Hepatocyte (in vitro differentiated cells): ENCODE measurements around the gene PSMB10. TPM values are rescaled to one million over a fixed set of nuclear protein-coding genes. Genes with fewer than 3 reads are reported as not detected.

Experiments used
- DNase-seq: peaks from one replicate; pipeline ENCODE4 v3.0.0-alpha.2; 2016; ENCODE audit warnings: low spot score
- H2AFZ ChIP-seq: fragments of 200-600 bp; sonication (generic); 2 replicates; pipeline ENCODE4 v1.6.0; 2016; ENCODE audit warnings: antibody characterized with exemption, mild to moderate bottlenecking
- H3K27ac ChIP-seq: fragments of 200-600 bp; sonication (generic); 2 replicates; pipeline ENCODE4 v1.5.1; 2016; ENCODE audit warnings: mild to moderate bottlenecking
- H3K27me3 ChIP-seq: fragments of 200-600 bp; sonication (generic); 2 replicates; pipeline ENCODE4 v1.6.1; 2016
- H3K36me3 ChIP-seq: fragments of 200-600 bp; sonication (generic); replicated peaks from 2 replicates; pipeline ENCODE4 v1.5.1; 2016; ENCODE audit warnings: low read depth; ENCODE audit not compliant: insufficient read depth
- H3K4me1 ChIP-seq: fragments of 200-600 bp; sonication (generic); 2 replicates; pipeline ENCODE4 v1.5.1; 2016; ENCODE audit warnings: mild to moderate bottlenecking, moderate library complexity; ENCODE audit not compliant: insufficient read depth
- H3K4me2 ChIP-seq: fragments of 200-600 bp; sonication (generic); 2 replicates; pipeline ENCODE4 v1.6.0; 2016
- H3K4me3 ChIP-seq: fragments of 200-600 bp; sonication (generic); 2 replicates; pipeline ENCODE4 v1.5.1; 2016; ENCODE audit warnings: mild to moderate bottlenecking
- H3K79me2 ChIP-seq: fragments of 200-600 bp; sonication (generic); 2 replicates; pipeline ENCODE4 v1.6.0; 2017; ENCODE audit warnings: mild to moderate bottlenecking
- H3K9me2 ChIP-seq: fragments of 200-600 bp; sonication (generic); replicated peaks from 2 replicates; pipeline ENCODE4 v1.6.0; 2017; ENCODE audit warnings: mild to moderate bottlenecking; ENCODE audit not compliant: insufficient read depth
- H3K9me3 ChIP-seq: fragments of 200-600 bp; sonication (generic); 2 replicates; pipeline ENCODE4 v1.5.1; 2016; ENCODE audit warnings: low read depth, mild to moderate bottlenecking
- H4K20me1 ChIP-seq: fragments of 200-600 bp; sonication (generic); 2 replicates; pipeline ENCODE4 v1.6.0; 2016; ENCODE audit warnings: mild to moderate bottlenecking; ENCODE audit not compliant: insufficient read depth, poor library complexity, severe bottlenecking
- CTCF ChIP-seq: fragments of 200-600 bp; sonication (generic); IDR thresholded peaks from 2 replicates; pipeline ENCODE4 v1.5.1; 2016; ENCODE audit warnings: antibody characterized with exemption, mild to moderate bottlenecking; ENCODE audit not compliant: poor library complexity
- EZH2 ChIP-seq: fragments of 200-600 bp; sonication (generic); IDR thresholded peaks from 2 replicates; pipeline ENCODE4 v1.6.1; 2016; ENCODE audit warnings: antibody characterized with exemption, mild to moderate bottlenecking, borderline replicate concordance
- EZH2phosphoT487 ChIP-seq: fragments of 200-600 bp; sonication (generic); IDR thresholded peaks from one replicate; pipeline ENCODE4 v1.6.1; 2018; ENCODE audit warnings: antibody characterized with exemption, mild to moderate bottlenecking, low read depth, moderate library complexity; ENCODE audit not compliant: unreplicated experiment, severe bottlenecking
- WGBS: methylation state at CpG from one replicate; pipeline ENCODE4 v1.1.6; 2016; ENCODE audit warnings: low lambda C conversion rate; ENCODE audit errors: missing lambda C conversion rate; 5-methylcytosine and 5-hydroxymethylcytosine counted together
- polyA plus RNA-seq: library from polyadenylated mRNA; unstranded; fragments of >200 nt; fragmentation: Nextera tagmentation; extraction: Ambion mirVana; gene quantifications from 2 replicates; pipeline ENCODE4 v1.2.1, GENCODE V29; 2016
- total RNA-seq: library from RNA; depleted of rRNA; stranded (reverse); fragments of >200 nt; gene quantifications from 2 replicates; pipeline ENCODE4 v1.2.3, GENCODE V29; 2014

The PSMB10 gene
- total and polyA plus RNA-seq, 2 experiments from 2014 or later, result 13.7 to 48.7 TPM

GRCh38 chr16:67950335-67950843, 13.7 kb upstream of the PSMB10 start:
- Histone ChIP-seq H3K36me3 (no peaks in the 10 kb centered on the region), H3K79me2 (no peaks in the 10 kb centered on the region), H3K4me3 (no peak overlapping the region), H4K20me1 (no peaks in the 10 kb centered on the region), H3K4me1 (no peaks in the 10 kb centered on the region), H3K4me2 (no peak overlapping the region), H3K9me2 (no peaks in the 10 kb centered on the region), H2AFZ (no peak overlapping the region), H3K27me3 (no peaks in the 10 kb centered on the region), H3K9me3 (no peaks in the 10 kb centered on the region), H3K27ac (no peak overlapping the region)
- TF ChIP-seq EZH2, result no peak
- no peak for TF ChIP-seq CTCF
- no peak for TF ChIP-seq EZH2phosphoT487
- DNase-seq, result no peak
- WGBS, result 97% methylated on average over 16 of the region's 16 CpGs

- no peak for TF ChIP-seq EZH2phosphoT487
- Histone ChIP-seq H3K27ac (no peak overlapping the region), H3K4me2 (no peak overlapping the region), H3K9me2 (no peaks in the 10 kb centered on the region), H3K79me2 (no peaks in the 10 kb centered on the region), H3K36me3 (no peaks in the 10 kb centered on the region), H3K9me3 (no peaks in the 10 kb centered on the region), H2AFZ (no peak overlapping the region), H3K4me1 (no peaks in the 10 kb centered on the region), H3K27me3 (no peaks in the 10 kb centered on the region), H3K4me3 (no peak overlapping the region), H4K20me1 (no peaks in the 10 kb centered on the region)
- DNase-seq, result no peak
- WGBS, result 97% methylated on average over 11 of the region's 11 CpGs
Measured at GRCh38 chr16:67949645-67950044, 13.0 kb upstream of the PSMB10 start.

GRCh38 chr16:67948015-67948414, 11.4 kb upstream of the PSMB10 start:
- H3K4me2 ChIP-seq, result no peak overlapping the region
- no peak overlapping the region for H2AFZ ChIP-seq
- no peak for DNase-seq
- no peaks in the 10 kb centered on the region for H3K27me3 ChIP-seq
- TF ChIP-seq CTCF (no peak), EZH2 (no peak), EZH2phosphoT487 (no peak)
- H3K9me3 ChIP-seq, result no peaks in the 10 kb centered on the region
- H3K4me1 ChIP-seq, result no peaks in the 10 kb centered on the region
- H3K9me2 ChIP-seq, result no peaks in the 10 kb centered on the region
- no peak overlapping the region for H3K27ac ChIP-seq
- H3K4me3 ChIP-seq, result no peak overlapping the region
- no peaks in the 10 kb centered on the region for H3K79me2 ChIP-seq
- WGBS, result 98% methylated on average over 15 of the region's 15 CpGs
- H3K36me3 ChIP-seq, result no peaks in the 10 kb centered on the region
- H4K20me1 ChIP-seq, result no peaks in the 10 kb centered on the region

- H3K9me2 ChIP-seq, result no peaks in the 10 kb centered on the region
- 97% methylated on average over 28 of the region's 28 CpGs for WGBS
- no peak overlapping the region for H3K27ac ChIP-seq
- H3K36me3 ChIP-seq, result no peaks in the 10 kb centered on the region
- no peaks in the 10 kb centered on the region for H3K79me2 ChIP-seq
- H2AFZ ChIP-seq, result no peak overlapping the region
- no peaks in the 10 kb centered on the region for H4K20me1 ChIP-seq
- no peak for TF ChIP-seq EZH2phosphoT487
- no peak for TF ChIP-seq EZH2
- TF ChIP-seq CTCF, result no peak
- no peaks in the 10 kb centered on the region for H3K27me3 ChIP-seq
- H3K4me3 ChIP-seq, result no peak overlapping the region
- H3K9me3 ChIP-seq, result no peaks in the 10 kb centered on the region
- no peak overlapping the region for H3K4me2 ChIP-seq
- no peak for DNase-seq
- no peaks in the 10 kb centered on the region for H3K4me1 ChIP-seq
Measured at GRCh38 chr16:67946966-67947558, 10.4 kb upstream of the PSMB10 start.
